Epithelial cell of esophagus (primary cell): ENCODE results near the gene PYGO2.
"Not testable (repeated sequence)": the region's sequence is repeated elsewhere in the genome, so short reads cannot be mapped to it uniquely, and the experiment has no call there.

Experiments
- DNase-seq: peaks from one replicate; pipeline ENCODE4 v3.0.0; 2010; ENCODE audit warnings: low read depth
- H3K4me3 ChIP-seq: 2 replicates; pipeline ENCODE4 v1.5.1; 2011; ENCODE audit warnings: mild to moderate bottlenecking, low read length, control low read depth
- TF ChIP-seq, protein P1 (sequence below): IDR thresholded peaks from 2 replicates; pipeline ENCODE4 v1.5.1; 2011; ENCODE audit warnings: low read depth, mild to moderate bottlenecking, low read length, control low read depth, inconsistent platforms; ENCODE audit not compliant: insufficient read depth; ENCODE audit errors: missing control alignments

The PYGO2 gene

DNA sequence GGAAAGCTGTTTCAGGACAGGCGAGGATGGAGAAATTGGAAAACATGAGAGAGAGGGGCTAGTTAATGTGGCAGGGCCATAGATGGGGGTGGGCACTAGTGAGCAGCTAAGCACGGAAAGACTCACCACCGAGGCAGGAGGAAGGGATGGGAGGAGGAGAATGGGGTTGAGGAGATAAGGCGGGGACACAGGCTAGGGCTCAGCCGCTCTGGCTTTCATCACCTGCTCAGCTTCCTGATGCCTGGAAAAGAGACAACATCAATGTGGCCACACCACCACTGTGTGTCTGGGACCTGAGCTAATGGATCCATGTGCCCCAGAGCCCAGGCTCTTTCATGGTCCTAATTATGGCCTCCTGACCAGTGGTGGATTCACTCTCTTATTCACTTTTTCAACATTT, 52.6 kb downstream of the PYGO2 start:
- DNase-seq, result no peak
- TF ChIP-seq, protein P1, sequence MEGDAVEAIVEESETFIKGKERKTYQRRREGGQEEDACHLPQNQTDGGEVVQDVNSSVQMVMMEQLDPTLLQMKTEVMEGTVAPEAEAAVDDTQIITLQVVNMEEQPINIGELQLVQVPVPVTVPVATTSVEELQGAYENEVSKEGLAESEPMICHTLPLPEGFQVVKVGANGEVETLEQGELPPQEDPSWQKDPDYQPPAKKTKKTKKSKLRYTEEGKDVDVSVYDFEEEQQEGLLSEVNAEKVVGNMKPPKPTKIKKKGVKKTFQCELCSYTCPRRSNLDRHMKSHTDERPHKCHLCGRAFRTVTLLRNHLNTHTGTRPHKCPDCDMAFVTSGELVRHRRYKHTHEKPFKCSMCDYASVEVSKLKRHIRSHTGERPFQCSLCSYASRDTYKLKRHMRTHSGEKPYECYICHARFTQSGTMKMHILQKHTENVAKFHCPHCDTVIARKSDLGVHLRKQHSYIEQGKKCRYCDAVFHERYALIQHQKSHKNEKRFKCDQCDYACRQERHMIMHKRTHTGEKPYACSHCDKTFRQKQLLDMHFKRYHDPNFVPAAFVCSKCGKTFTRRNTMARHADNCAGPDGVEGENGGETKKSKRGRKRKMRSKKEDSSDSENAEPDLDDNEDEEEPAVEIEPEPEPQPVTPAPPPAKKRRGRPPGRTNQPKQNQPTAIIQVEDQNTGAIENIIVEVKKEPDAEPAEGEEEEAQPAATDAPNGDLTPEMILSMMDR, result no peak
- H3K4me3 ChIP-seq, result no peak overlapping the region

DNA sequence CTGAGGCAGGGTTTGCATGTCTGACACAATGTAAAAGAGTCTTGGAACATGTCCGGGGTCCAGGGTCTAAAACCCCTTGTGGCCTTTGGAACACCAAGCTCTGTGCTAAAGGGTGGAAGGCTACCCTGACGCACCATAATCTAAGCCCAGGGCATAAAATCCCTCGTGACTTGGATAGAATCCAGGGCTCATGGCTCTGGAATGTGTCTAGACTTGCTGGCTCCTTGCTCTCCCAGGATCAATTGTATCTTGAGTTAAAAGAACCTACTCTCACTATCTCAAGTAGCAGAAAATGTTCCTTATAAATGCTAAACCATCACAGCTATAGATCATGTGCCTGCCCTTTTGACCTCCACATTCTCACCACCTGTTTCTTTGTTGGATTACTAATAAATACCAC, 53.5 kb downstream of the PYGO2 start:
- not testable (repeated sequence) for H3K4me3 ChIP-seq, DNase-seq
